Esophagus muscularis mucosa (tissue), 4 donors: Measurements from ENCODE around the gene SLC39A7.

Experiments used
- EP300 ChIP-seq: sonication (generic); formaldehyde crosslinking; IDR thresholded peaks from one replicate; pipeline ENCODE4 v1.6.1; 2017; ENCODE audit warnings: antibody characterized with exemption
- POLR2A ChIP-seq: fragments of 450-650 bp; IDR thresholded peaks from one replicate; pipeline ENCODE4 v1.6.1; 2017; ENCODE audit warnings: antibody characterized with exemption, moderate library complexity, mild to moderate bottlenecking, low read depth
- TF ChIP-seq, protein P1 (sequence below), 3 experiments: fragments of 200-600 bp in 2 of 3; fragments of 450-650 bp in 1 of 3; sonication (generic) in 2 of 3; IDR thresholded peaks; one replicate each; pipeline ENCODE4 v1.5.1; 2017 to 2019; ENCODE audit warnings: antibody characterized with exemption in 3 of 3, mild to moderate bottlenecking in 2 of 3, moderate library complexity in 1 of 3

DNA sequence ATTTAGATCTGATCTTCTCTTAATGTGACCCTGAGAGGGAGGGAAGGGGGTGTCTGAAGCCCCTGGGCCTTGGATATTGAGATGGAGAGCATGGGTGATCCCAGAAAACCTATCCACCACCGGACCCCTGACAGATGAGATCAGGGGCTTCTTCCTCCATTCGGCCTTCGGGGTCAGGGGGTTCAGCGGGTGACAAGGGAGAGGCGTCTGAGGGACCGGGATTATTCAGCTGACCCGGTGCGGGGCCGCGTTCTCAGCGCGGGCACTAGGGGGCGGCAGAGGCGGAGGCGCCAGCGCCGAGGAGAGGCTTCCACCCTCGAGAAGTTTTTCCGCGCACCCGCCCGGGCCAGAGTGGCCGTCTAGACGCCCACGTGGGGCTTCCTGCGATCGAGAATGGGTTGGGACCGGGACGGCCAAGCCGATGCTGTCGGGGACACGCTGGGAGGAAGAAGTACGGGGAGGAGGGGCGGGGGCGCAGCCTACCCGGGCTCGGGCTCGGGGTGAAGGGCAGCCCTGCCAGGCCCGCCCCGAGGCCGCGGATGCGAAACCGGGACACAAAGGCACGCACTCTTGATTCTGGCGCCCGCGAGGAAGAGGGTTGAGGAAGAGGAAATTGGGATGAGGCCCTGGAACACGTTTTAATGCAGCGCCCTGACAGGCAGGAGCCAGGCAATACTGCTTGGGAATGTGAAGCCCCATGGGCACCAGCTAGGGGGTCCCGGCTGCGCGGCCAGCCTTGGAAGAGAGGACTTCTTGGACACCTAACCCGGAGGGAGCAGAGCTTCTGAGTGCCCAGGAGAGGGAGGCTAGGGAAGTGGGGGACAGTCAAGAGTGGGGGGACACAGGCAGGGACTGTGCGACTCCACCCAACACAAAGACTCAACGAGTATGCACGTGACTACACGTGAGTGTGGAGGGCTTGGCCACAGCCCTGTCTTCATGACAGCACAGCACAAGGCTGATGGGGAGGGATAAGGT, 39.0 kb upstream of the SLC39A7 start:
- TF ChIP-seq, protein P1, sequence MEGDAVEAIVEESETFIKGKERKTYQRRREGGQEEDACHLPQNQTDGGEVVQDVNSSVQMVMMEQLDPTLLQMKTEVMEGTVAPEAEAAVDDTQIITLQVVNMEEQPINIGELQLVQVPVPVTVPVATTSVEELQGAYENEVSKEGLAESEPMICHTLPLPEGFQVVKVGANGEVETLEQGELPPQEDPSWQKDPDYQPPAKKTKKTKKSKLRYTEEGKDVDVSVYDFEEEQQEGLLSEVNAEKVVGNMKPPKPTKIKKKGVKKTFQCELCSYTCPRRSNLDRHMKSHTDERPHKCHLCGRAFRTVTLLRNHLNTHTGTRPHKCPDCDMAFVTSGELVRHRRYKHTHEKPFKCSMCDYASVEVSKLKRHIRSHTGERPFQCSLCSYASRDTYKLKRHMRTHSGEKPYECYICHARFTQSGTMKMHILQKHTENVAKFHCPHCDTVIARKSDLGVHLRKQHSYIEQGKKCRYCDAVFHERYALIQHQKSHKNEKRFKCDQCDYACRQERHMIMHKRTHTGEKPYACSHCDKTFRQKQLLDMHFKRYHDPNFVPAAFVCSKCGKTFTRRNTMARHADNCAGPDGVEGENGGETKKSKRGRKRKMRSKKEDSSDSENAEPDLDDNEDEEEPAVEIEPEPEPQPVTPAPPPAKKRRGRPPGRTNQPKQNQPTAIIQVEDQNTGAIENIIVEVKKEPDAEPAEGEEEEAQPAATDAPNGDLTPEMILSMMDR (IDR thresholded peaks at IDR 0.05), result peak; percentile 93 to 99 (median 94)
- TF ChIP-seq POLR2A (no peak), EP300 (no peak)
